GOT3 (cell line): ENCODE measurements around the gene ADRM1.

Source experiments
- DNase-seq: peaks from one replicate; lab custom pipeline; 2025; ENCODE audit warnings: mixed read lengths; lab: John Stamatoyannopoulos, UW

Gene ADRM1

GRCh38 chr20:62280303-62280702, 22.5 kb upstream of the ADRM1 start:
- no peak for DNase-seq

- DNase-seq: no peak
Measured at GRCh38 chr20:62281161-62281933, 21.4 kb upstream of the ADRM1 start.

GRCh38 chr20:62282103-62282502, 20.7 kb upstream of the ADRM1 start:
- no peak for DNase-seq

GRCh38 chr20:62282877-62283503, 19.8 kb upstream of the ADRM1 start:
- DNase-seq: no peak

- DNase-seq: no peak
Measured at GRCh38 chr20:62284448-62284847, 18.3 kb upstream of the ADRM1 start.

GRCh38 chr20:62285151-62285550, 17.6 kb upstream of the ADRM1 start:
- DNase-seq: no peak

GRCh38 chr20:62285722-62286121, 17.1 kb upstream of the ADRM1 start:
- DNase-seq: no peak

GRCh38 chr20:62286493-62287064, 16.2 kb upstream of the ADRM1 start:
- no peak for DNase-seq

- DNase-seq: no peak
Measured at GRCh38 chr20:62287129-62287528, 15.7 kb upstream of the ADRM1 start.

GRCh38 chr20:62287759-62288534, 14.8 kb upstream of the ADRM1 start:
- no peak for DNase-seq

GRCh38 chr20:62288535-62289105, 14.2 kb upstream of the ADRM1 start:
- no peak for DNase-seq

GRCh38 chr20:62289131-62289530, 13.7 kb upstream of the ADRM1 start:
- no peak for DNase-seq

- no peak for DNase-seq
Measured at GRCh38 chr20:62289898-62290297, 12.9 kb upstream of the ADRM1 start.

- no peak for DNase-seq
Measured at GRCh38 chr20:62291251-62292066, 11.3 kb upstream of the ADRM1 start.

GRCh38 chr20:62292108-62292507, 10.7 kb upstream of the ADRM1 start:
- no peak for DNase-seq

GRCh38 chr20:62293111-62293784, 9.5 kb upstream of the ADRM1 start:
- no peak for DNase-seq

GRCh38 chr20:62293946-62294345, 8.9 kb upstream of the ADRM1 start:
- no peak for DNase-seq

GRCh38 chr20:62294516-62294915, 8.3 kb upstream of the ADRM1 start:
- no peak for DNase-seq

GRCh38 chr20:62296724-62297448, 5.9 kb upstream of the ADRM1 start:
- no peak for DNase-seq
